ENCODE measurements around the gene SMYD3.

DNA sequence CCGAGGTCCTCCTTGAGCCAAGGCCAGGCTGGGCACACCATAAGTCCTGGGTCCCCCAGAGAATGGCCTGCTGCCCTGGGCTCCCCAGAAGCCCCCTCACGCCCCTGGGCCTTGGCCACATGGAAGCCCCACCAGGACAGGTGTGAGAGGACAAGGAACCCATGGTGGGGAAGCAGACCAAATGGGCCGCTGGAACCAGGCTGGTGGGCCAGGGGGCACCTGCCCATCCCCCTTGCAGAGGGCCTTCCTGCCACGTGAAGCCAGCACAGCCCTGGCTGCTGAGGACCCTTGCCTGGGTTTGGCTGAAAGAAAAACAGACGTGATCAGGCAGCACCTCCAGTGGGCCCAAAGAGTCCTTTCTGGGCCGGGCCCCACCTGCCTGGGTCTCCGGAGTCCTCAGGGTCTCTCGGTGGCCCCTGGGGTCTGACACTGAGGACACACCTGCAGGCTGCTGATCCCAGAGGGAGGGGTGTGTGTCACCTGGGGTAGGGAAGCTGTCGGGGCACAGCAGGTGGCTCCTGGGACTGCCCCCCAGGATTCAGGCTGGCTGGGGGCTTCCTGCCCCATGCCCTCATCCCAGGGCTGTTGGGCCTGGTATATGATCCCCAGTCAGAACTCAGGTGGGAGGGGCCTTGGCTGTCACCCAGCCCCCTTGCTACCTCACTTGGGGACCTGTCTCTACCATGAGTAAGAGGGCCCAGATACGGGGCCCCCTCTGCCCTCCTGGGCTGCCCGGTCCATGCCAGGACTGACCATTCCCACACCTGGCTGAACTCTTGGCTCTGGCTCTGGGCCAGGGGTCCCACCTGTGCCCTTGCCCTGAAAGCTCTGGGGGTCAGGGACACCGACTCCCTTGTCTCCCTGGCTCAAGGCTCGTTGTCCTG is 3.3 kb upstream of the SMYD3 start:
- TF ChIP-seq CTCF (IDR thresholded peaks at IDR 0.05) (no peak), POLR2A (IDR thresholded peaks at IDR 0.05) (no peak)
